H1 (cell line): ENCODE data around the gene CABP4. TPM values are rescaled to one million over a fixed set of nuclear protein-coding genes. Genes with fewer than 3 reads are reported as not detected.

Source experiments
- ATF2 ChIP-seq: IDR thresholded peaks from 2 replicates; pipeline ENCODE4 v1.6.1; 2012; ENCODE audit warnings: low read length, inconsistent platforms
- CHD7 ChIP-seq: fragments of 300-600 bp; sonication (generic); IDR thresholded peaks from 2 replicates; pipeline ENCODE4 v1.7.1; 2012; ENCODE audit warnings: low read length, moderate library complexity, mild to moderate bottlenecking, inconsistent platforms; ENCODE audit not compliant: insufficient replicate concordance
- EP300 ChIP-seq, 2 experiments: IDR thresholded peaks; 1 replicate in 1 of 2; 2 replicates in 1 of 2; pipeline ENCODE4 v1.6.1; 2011 to 2012; ENCODE audit warnings: low read depth in 2 of 2, low read length in 2 of 2, mild to moderate bottlenecking in 2 of 2, borderline replicate concordance in 1 of 2, inconsistent platforms in 1 of 2, moderate library complexity in 1 of 2
- SIRT6 ChIP-seq: IDR thresholded peaks from one replicate; pipeline ENCODE4 v1.7.1; 2012; ENCODE audit warnings: low read length, inconsistent platforms
- SP4 ChIP-seq: IDR thresholded peaks from 2 replicates; pipeline ENCODE4 v1.6.1; 2012; ENCODE audit warnings: low read length, inconsistent platforms
- polyA plus RNA-seq, 7 experiments: library from polyadenylated mRNA; depleted of rRNA in 3 of 7; stranded (reverse) in 5 of 7; unstranded in 2 of 7; fragments of >200 nt in 5 of 7; fragments of 200-250 nt in 2 of 7; gene quantifications; 1 replicate in 5 of 7; 2 replicates in 1 of 7; 4 replicates in 1 of 7; pipeline versions ENCODE4 v1.2.1 to v1.2.3, GENCODE V29; 2011 to 2013; ENCODE audit warnings: missing spikeins in 2 of 7, mixed read lengths in 2 of 7
- total RNA-seq: library from RNA; stranded (reverse); fragmentation: NEBNext Ultra II Directional; extraction: Animal tissue kit (Norgen Biotek cat#: 25700); gene quantifications from 2 replicates; pipeline ENCODE4 v1.2.1, GENCODE V29; 2021

Gene CABP4
- total and polyA plus RNA-seq, 2 of the 8 experiments (the other 6 are each of a cell fraction or from before 2014, with no cell fraction given) = not detected

GRCh38 chr11:67455054-67455453 is at the start of gene CABP4 (continued):
- no peak for TF ChIP-seq CHD7
- TF ChIP-seq EP300 (IDR thresholded peaks at IDR 0.05; ENCODE audit: borderline replicate concordance in 1 of 2, low read depth in 2 of 2, low read length in 2 of 2) = no peak
- no peak for TF ChIP-seq ATF2
- no peak for TF ChIP-seq SIRT6
- no peak for TF ChIP-seq SP4
